Fibroblast of pulmonary artery (primary cell): ENCODE data around the gene MAGEB2.

Source experiments
- DNase-seq: peaks from one replicate; pipeline ENCODE4 v3.0.0-alpha.2; 2010; ENCODE audit warnings: low read depth
- H3K4me3 ChIP-seq: replicated peaks from 2 replicates; pipeline ENCODE4 v1.5.1; 2011; ENCODE audit warnings: low read depth, mild to moderate bottlenecking, control low read depth, low read length, moderate library complexity
- TF ChIP-seq, protein P1 (sequence below): IDR thresholded peaks from 2 replicates; pipeline ENCODE4 v1.5.1; 2011; ENCODE audit warnings: mild to moderate bottlenecking, control low read depth, low read length, inconsistent platforms; ENCODE audit errors: missing control alignments

MAGEB2 gene

DNA sequence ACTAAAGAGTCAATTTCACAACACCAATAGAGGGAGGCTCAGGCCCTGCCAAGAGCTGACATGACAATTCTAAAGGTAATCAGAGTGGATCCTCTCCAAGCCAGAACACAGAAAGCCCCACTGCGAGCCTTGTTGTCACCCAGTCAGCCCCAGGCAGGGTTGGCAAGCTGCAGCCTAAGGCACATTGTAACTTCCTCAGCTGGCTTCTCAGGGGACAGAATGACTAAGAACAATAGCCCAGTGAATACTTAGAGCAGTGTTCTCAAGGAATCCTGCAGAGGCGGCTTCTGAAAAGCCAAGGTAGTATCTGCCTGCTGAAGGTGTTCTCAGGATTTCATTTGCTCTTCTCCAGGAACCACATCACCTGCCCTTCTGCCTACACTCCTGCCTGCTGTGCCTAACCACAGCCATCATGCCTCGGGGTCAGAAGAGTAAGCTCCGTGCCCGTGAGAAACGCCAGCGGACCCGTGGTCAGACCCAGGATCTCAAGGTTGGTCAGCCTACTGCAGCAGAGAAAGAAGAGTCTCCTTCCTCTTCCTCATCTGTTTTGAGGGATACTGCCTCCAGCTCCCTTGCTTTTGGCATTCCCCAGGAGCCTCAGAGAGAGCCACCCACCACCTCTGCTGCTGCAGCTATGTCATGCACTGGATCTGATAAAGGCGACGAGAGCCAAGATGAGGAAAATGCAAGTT, 26.5 kb downstream of the MAGEB2 start, which contains the start of gene MAGEB4:
Gene MAGEB4, plus strand, starts transcription at position 277 of the 692 bp plus-strand sequence. Its CDS starts 136 bp downstream, at position 413.
- no peak for DNase-seq
- H3K4me3 ChIP-seq = no peak within 1 kb of the TSS
- TF ChIP-seq, protein P1, sequence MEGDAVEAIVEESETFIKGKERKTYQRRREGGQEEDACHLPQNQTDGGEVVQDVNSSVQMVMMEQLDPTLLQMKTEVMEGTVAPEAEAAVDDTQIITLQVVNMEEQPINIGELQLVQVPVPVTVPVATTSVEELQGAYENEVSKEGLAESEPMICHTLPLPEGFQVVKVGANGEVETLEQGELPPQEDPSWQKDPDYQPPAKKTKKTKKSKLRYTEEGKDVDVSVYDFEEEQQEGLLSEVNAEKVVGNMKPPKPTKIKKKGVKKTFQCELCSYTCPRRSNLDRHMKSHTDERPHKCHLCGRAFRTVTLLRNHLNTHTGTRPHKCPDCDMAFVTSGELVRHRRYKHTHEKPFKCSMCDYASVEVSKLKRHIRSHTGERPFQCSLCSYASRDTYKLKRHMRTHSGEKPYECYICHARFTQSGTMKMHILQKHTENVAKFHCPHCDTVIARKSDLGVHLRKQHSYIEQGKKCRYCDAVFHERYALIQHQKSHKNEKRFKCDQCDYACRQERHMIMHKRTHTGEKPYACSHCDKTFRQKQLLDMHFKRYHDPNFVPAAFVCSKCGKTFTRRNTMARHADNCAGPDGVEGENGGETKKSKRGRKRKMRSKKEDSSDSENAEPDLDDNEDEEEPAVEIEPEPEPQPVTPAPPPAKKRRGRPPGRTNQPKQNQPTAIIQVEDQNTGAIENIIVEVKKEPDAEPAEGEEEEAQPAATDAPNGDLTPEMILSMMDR = no peak

DNA sequence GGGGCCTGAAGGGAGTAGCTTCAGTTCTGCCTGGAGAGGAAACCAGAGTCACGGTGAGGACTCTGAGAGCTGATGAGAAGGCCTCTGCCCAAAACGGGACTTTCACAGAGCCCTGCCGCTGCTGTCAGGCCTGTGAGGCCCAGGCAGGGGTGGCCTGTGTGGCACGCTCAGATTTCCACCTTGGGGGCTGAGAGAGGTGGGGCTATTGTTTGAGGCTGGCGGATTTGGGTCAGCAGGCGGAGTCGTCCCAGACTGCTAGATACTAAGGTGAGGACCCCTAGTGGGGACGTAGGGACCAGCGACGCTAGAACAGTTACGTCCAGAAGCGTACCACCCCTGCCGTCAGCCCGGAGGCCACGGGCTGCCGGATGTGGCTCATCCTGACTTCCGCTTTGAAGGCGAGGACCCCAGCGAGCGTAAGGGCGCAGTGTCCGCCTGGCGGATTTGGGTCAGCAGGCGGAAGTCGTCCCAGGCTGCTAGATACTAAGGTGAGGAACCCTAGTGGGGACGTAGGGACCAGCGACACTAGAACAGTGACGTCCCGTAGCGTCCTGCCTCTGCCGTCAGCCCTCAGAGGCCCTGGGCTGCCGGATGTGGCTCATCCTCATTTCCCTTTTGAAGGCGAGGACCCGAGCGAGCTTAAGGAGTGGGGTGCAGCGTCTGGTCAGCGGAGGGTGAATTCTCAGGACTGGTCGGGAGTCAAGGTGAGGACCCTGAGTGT, 31.6 kb downstream of the MAGEB2 start, which contains the start of gene MAGEB1:
Gene MAGEB1, plus strand, starts transcription at position 378 of the 721 bp plus-strand sequence. CDS start 3,348 bp downstream, outside the sequence.
- H3K4me3 ChIP-seq = no peak within 1 kb of the TSS
- TF ChIP-seq, protein P1 = no peak
- no peak for DNase-seq

DNA sequence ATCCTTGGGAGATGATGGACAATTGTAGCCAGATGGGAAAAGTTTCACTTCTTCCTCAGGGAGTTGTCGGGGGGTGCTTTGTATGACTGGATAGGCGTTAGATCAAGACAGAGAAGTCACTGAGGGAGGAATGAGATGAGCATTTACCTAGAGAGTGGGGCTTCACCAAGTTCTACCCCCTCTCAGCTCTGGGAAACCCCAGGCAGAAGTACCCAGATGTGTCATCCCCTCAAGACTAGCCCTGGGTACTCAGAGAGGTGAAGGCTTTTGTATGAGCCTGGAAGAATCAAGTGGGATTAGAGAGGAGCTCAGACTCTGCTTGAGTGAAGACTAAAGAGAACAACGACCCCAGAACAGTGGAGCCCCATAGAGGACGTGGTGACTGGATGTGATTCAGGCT, 33.5 kb downstream of the MAGEB2 start:
- no peak for DNase-seq
- H3K4me3 ChIP-seq = no peak overlapping the region
- TF ChIP-seq, protein P1 = no peak

DNA sequence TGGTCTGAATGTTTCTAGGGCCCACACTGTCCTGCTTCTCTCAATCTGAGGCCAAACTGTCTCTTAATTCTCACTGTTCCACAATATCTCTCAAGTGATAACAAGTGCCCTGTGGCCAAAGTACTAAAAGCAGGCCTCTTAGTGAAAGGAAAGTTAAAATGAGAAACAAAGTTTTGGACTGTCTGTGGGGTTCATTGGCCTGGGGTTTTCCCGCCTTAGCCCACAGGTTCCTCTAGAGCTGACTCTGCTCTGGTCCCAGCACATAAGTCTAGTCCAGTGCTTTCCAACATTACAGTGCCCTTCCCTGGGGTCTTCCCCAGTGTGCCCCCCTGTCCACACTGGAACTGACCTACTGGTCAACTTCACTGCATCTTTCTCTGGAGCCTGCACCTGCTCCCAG, 37.9 kb downstream of the MAGEB2 start:
- TF ChIP-seq, protein P1 = no peak
- no peak for DNase-seq
- H3K4me3 ChIP-seq = no peak overlapping the region

DNA sequence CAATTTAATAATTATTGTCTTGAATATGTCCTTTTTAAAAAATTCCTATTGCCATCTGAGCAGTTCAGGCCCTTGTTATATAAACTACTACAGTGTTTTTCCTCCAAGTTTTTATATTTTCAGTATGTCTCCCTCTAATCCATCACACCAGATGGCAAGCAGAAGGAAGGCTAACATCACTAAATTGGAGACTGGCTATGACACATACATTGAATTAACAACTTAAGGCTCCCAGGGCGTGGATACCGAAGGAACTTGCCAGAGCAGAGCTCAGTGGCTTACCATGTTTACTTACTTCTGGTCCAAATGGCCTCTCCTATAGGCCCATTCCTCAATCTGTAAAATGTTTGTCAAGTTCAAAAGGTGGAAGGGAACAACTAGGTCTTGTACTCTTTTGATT, 44.6 kb downstream of the MAGEB2 start:
- H3K4me3 ChIP-seq = no peak overlapping the region
- no peak for DNase-seq
- TF ChIP-seq, protein P1 = no peak

DNA sequence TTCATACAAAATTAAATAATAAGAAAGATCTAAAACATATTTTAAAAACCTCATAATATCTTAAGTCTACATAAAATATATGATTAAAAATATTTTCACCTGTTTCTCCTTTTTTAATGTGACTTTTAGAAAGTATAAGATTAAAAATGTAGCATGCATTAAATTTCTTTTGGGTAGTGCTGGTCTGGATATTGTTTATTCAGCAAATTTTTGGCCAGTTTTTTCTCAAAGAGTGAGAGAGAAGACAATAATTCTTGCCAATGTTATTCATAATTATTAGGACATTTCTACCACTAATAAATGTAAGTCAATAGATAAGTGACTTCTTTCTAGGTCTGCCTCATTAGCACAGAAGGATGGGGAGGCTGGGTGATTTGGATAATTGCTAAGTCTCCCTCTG, 45.6 kb downstream of the MAGEB2 start:
- no peak for DNase-seq
- H3K4me3 ChIP-seq = no peak overlapping the region
- TF ChIP-seq, protein P1 = no peak

DNA sequence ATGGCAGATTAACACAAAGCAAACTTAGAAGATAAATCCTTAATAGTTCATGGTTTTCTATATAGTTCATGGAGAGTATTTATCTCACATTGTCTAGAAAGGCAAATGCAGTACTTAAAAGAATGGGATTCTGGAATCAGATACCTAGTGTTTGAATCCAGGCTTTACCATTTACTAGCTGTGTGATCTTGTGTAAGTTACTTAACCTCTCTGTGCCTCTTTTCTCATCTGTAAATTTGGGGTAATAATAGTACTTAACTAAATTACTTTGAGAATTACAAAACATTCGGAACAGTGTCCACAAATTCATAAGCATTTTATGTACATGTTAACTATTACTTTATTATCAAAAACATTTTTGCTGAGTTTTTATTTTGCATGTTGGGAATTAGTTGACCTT, 47.4 kb downstream of the MAGEB2 start:
- no peak for DNase-seq
- TF ChIP-seq, protein P1 = no peak
- no peak overlapping the region for H3K4me3 ChIP-seq
